HepG2 (cell line): ENCODE results near the gene SNPH. TPM values are rescaled to one million over a fixed set of nuclear protein-coding genes. Genes with fewer than 3 reads are reported as not detected.

Source experiments
- ATAC-seq: fragments of 200-7000 bp; cut with Tn5 transposase; 3 replicates; pipeline ENCODE4 v1.9.1; 2020; ENCODE audit warnings: mild to moderate bottlenecking, moderate library complexity
- BruUV-seq: library from RNA; stranded (reverse); fragments of 400-500 nt; replicated peaks from 2 replicates; lab custom pipeline; 2021; lab: Mats Ljungman, UMichigan
- CTCF ChIA-PET: fragments of 300-600 bp; formaldehyde crosslinking; extraction: SDS; loops from one replicate; lab custom pipeline; 2021; ENCODE audit warnings: low total read pairs, inconsistent platforms, low intra/inter-chr PET ratio; lab: Yijun Ruan, JAX
- POLR2A ChIA-PET: fragments of 350-600 bp; sonication (Branson Sonifier 250); formaldehyde crosslinking; loops from one replicate; lab custom pipeline; 2020; ENCODE audit warnings: antibody characterized with exemption, inconsistent platforms; lab: Yijun Ruan, JAX
- DNase-seq: peaks from one replicate; pipeline ENCODE4 v3.0.0-alpha.2; 2015; ENCODE audit warnings: low spot score
- FAIRE-seq: peaks from 3 replicates; lab custom pipeline; 2011; peaks lifted over from hg19 to GRCh38; lab: Jason Lieb, UNC
- H2AFZ ChIP-seq: one replicate; pipeline ENCODE4 v1.6.1; 2011; ENCODE audit warnings: low read length, inconsistent platforms
- H3K27ac ChIP-seq: fragments of 300-600 bp; 3 replicates; pipeline ENCODE4 v1.8.0; 2011; ENCODE audit warnings: mixed run types, mild to moderate bottlenecking, mixed read lengths, low read length, inconsistent platforms; ENCODE audit not compliant: insufficient read depth; ENCODE audit errors: extremely low read length
- H3K27me3 ChIP-seq, 2 experiments: fragments of 200-600 bp in 1 of 2; 2 replicates in 1 of 2; 3 replicates in 1 of 2; pipeline versions ENCODE4 v1.6.0 to v1.8.0; 2011; ENCODE audit warnings: low read length in 2 of 2, mild to moderate bottlenecking in 2 of 2, moderate library complexity in 2 of 2, inconsistent platforms in 1 of 2; ENCODE audit not compliant: insufficient read depth in 2 of 2, control insufficient read depth in 1 of 2
- H3K36me3 ChIP-seq, 2 experiments: fragments of 200-600 bp in 1 of 2; replicated peaks in 1 of 2; 2 replicates in 1 of 2; 3 replicates in 1 of 2; pipeline versions ENCODE4 v1.5.1 to v1.8.0; 2011; ENCODE audit warnings: low read length in 2 of 2, inconsistent platforms in 1 of 2; ENCODE audit not compliant: insufficient read depth in 2 of 2, control insufficient read depth in 1 of 2
- H3K4me1 ChIP-seq: 2 replicates; pipeline ENCODE4 v1.5.1; 2012; ENCODE audit warnings: low read length, inconsistent platforms; ENCODE audit not compliant: insufficient read depth
- H3K4me2 ChIP-seq: 2 replicates; pipeline ENCODE4 v1.6.0; 2011; ENCODE audit warnings: low read depth, low read length, inconsistent platforms
- H3K4me3 ChIP-seq, 3 experiments: fragments of 200-600 bp in 1 of 3; sonication (generic), shearing (Covaris generic) in 1 of 3; replicated peaks in 1 of 3; 2 replicates each; pipeline ENCODE4 v1.5.1; 2011 to 2016; ENCODE audit warnings: low read length in 3 of 3, inconsistent platforms in 2 of 3, low read depth in 2 of 3, mild to moderate bottlenecking in 2 of 3, control low read depth in 1 of 3, mixed read lengths in 1 of 3; ENCODE audit not compliant: insufficient read depth in 1 of 3
- H3K79me2 ChIP-seq: one replicate; pipeline ENCODE4 v1.6.1; 2011; ENCODE audit warnings: low read length, inconsistent platforms; ENCODE audit not compliant: insufficient read depth
- H3K9ac ChIP-seq: 2 replicates; pipeline ENCODE4 v1.6.0; 2011; ENCODE audit warnings: mild to moderate bottlenecking, low read depth, low read length, inconsistent platforms; ENCODE audit not compliant: insufficient read depth
- H3K9me3 ChIP-seq: 2 replicates; pipeline ENCODE4 v1.5.1; 2012; ENCODE audit warnings: mild to moderate bottlenecking, low read length
- H4K20me1 ChIP-seq: 2 replicates; pipeline ENCODE4 v1.6.0; 2011; ENCODE audit warnings: inconsistent platforms, mild to moderate bottlenecking, low read length, moderate library complexity; ENCODE audit not compliant: insufficient read depth
- CBX1 ChIP-seq: IDR thresholded peaks from one replicate; pipeline ENCODE4 v1.6.1; 2016; ENCODE audit warnings: antibody characterized with exemption, low read depth
- FOXO1 ChIP-seq: sonication (generic); formaldehyde crosslinking; IDR thresholded peaks from 2 replicates; pipeline ENCODE4 v1.4.0; 2020; ENCODE audit warnings: missing genetic modification reagents
- GTF3A ChIP-seq: sonication (generic); formaldehyde crosslinking; conservative IDR thresholded peaks from 2 replicates; pipeline ENCODE4 v1.4.0; 2020; ENCODE audit warnings: mild to moderate bottlenecking, missing genetic modification reagents
- HNRNPLL ChIP-seq: fragments of 200-400 bp; formaldehyde crosslinking; IDR thresholded peaks from 2 replicates; pipeline ENCODE4 v1.6.1; 2017; ENCODE audit warnings: mild to moderate bottlenecking, low read depth, low read length; ENCODE audit not compliant: poor library complexity, severe bottlenecking
- ISX ChIP-seq: sonication (generic); formaldehyde crosslinking; conservative IDR thresholded peaks from 2 replicates; pipeline ENCODE4 v1.5.0; 2020; ENCODE audit warnings: missing genetic modification reagents
- KDM3A ChIP-seq: IDR thresholded peaks from 2 replicates; pipeline ENCODE4 v1.6.1; 2018; ENCODE audit warnings: low read depth, missing compliant biosample characterization
- RAD21 ChIP-seq: fragments of 450-650 bp; formaldehyde crosslinking; IDR thresholded peaks from 2 replicates; pipeline ENCODE4 v1.5.0; 2020; ENCODE audit warnings: mild to moderate bottlenecking
- ZNF616 ChIP-seq: sonication (generic); formaldehyde crosslinking; IDR thresholded peaks from 2 replicates; pipeline ENCODE4 v1.5.0; 2020; ENCODE audit warnings: low read depth, mild to moderate bottlenecking, missing genetic modification reagents
- WGBS: methylation state at CpG from one replicate; pipeline ENCODE4 v1.1.6; 2017; ENCODE audit warnings: low lambda C conversion rate; 5-methylcytosine and 5-hydroxymethylcytosine counted together
- in situ Hi-C: cut with HindIII; loops from 2 replicates; pipeline ENCODE4 v1.10.0; 2017; ENCODE audit warnings: low pct_unique_long_range_greater_than_20kb; ENCODE audit not compliant: extremely low pct_ligation_motif_present
- intact Hi-C: fragments of 100-400 bp; cut with micrococcal nuclease; formaldehyde crosslinking; loops from one replicate; pipeline ENCODE4 v1.10.0; 2022; ENCODE audit not compliant: unreplicated experiment
- polyA plus RNA-seq, 8 experiments: library from polyadenylated mRNA; depleted of rRNA in 3 of 8; stranded (reverse) in 7 of 8; unstranded in 1 of 8; fragments of >200 nt; fragmentation: Illumina TruSeq in 4 of 8; extraction: Trizol in 4 of 8; gene quantifications; 2 replicates each; pipeline versions ENCODE4 v1.2.1 to v1.2.3, GENCODE V29; 2011 to 2016; ENCODE audit warnings: low read depth in 4 of 8, missing spikeins in 1 of 8, mixed read lengths in 1 of 8; ENCODE audit not compliant: insufficient read depth in 1 of 8
- total RNA-seq, 5 experiments: library from RNA; depleted of rRNA; stranded (reverse); fragments of >200 nt; fragmentation: Illumina TruSeq; extraction: Trizol; gene quantifications; 2 replicates each; pipeline ENCODE4 v1.2.3, GENCODE V29; 2016; ENCODE audit warnings: low read depth in 1 of 5
- TF ChIP-seq, protein P1 (sequence below): sonication (generic); formaldehyde crosslinking; IDR thresholded peaks from one replicate; pipeline ENCODE4 v1.5.1; 2020; ENCODE audit warnings: mild to moderate bottlenecking, missing genetic modification reagents; ENCODE audit errors: not compliant biosample characterization
- TF ChIP-seq, protein P2 (sequence below), 2 experiments: sonication (generic) in 1 of 2; formaldehyde crosslinking in 1 of 2; IDR thresholded peaks; 2 replicates each; pipeline versions ENCODE4 v1.5.1 to v1.6.1; 2011 to 2020; ENCODE audit warnings: borderline replicate concordance in 1 of 2, low read depth in 1 of 2, low read length in 1 of 2, mild to moderate bottlenecking in 1 of 2, missing genetic modification reagents in 1 of 2, moderate library complexity in 1 of 2
- TF ChIP-seq, protein P3 (sequence below): sonication (generic); formaldehyde crosslinking; IDR thresholded peaks from 2 replicates; pipeline ENCODE4 v1.4.0; 2020; ENCODE audit warnings: mild to moderate bottlenecking, missing genetic modification reagents, borderline replicate concordance

SNPH gene
- total and polyA plus RNA-seq, 2 of the 13 experiments (the other 11 are each of a cell fraction or from before 2014, with no cell fraction given) = 0.09 TPM; not detected in 1

DNA sequence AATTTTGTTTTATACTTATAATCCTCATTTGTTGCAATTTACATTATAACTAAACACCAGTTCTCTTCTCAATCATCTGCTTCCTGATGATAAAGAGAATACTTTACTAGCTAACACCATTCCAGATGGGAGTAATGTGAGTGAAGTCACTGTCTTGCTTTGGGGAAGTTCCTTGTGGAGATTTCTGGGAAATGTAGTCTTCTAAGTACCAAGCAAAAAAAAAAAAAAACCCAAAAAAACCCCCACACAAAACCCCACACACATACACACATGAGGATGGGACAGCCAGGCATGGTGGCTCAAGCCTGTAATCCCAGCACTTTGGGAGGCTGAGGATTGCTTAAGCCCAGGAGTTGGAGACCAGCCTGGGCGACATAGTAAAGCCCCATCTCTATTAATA is 2.2 kb upstream of the SNPH start (continued):
- TF ChIP-seq, protein P1, sequence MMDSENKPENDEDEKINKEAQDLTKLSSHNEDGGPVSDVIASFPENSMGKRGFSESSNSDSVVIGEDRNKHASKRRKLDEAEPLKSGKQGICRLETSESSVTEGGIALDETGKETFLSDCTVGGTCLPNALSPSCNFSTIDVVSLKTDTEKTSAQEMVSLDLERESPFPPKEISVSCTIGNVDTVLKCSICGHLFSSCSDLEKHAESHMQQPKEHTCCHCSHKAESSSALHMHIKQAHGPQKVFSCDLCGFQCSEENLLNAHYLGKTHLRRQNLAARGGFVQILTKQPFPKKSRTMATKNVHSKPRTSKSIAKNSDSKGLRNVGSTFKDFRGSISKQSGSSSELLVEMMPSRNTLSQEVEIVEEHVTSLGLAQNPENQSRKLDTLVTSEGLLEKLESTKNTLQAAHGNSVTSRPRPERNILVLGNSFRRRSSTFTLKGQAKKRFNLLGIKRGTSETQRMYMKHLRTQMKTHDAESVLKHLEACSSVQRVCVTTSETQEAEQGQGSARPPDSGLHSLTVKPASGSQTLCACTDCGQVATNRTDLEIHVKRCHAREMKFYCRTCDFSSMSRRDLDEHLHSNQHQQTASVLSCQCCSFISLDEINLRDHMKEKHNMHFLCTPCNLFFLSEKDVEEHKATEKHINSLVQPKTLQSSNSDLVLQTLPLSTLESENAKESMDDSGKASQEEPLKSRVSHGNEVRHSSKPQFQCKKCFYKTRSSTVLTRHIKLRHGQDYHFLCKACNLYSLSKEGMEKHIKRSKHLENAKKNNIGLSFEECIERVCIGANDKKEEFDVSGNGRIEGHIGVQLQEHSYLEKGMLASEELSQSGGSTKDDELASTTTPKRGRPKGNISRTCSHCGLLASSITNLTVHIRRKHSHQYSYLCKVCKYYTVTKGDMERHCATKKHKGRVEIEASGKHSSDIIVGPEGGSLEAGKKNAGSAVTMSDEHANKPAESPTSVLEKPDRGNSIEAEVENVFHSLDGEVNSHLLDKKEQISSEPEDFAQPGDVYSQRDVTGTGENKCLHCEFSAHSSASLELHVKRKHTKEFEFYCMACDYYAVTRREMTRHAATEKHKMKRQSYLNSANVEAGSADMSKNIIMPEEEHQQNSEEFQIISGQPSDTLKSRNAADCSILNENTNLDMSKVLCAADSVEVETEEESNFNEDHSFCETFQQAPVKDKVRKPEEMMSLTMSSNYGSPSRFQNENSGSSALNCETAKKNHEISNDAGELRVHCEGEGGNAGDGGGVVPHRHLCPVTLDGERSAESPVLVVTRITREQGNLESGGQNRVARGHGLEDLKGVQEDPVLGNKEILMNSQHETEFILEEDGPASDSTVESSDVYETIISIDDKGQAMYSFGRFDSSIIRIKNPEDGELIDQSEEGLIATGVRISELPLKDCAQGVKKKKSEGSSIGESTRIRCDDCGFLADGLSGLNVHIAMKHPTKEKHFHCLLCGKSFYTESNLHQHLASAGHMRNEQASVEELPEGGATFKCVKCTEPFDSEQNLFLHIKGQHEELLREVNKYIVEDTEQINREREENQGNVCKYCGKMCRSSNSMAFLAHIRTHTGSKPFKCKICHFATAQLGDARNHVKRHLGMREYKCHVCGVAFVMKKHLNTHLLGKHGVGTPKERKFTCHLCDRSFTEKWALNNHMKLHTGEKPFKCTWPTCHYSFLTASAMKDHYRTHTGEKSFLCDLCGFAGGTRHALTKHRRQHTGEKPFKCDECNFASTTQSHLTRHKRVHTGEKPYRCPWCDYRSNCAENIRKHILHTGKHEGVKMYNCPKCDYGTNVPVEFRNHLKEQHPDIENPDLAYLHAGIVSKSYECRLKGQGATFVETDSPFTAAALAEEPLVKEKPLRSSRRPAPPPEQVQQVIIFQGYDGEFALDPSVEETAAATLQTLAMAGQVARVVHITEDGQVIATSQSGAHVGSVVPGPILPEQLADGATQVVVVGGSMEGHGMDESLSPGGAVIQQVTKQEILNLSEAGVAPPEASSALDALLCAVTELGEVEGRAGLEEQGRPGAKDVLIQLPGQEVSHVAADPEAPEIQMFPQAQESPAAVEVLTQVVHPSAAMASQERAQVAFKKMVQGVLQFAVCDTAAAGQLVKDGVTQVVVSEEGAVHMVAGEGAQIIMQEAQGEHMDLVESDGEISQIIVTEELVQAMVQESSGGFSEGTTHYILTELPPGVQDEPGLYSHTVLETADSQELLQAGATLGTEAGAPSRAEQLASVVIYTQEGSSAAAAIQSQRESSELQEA (CRISPR knock-in tag) = no peak
- TF ChIP-seq CBX1 = no peak
- TF ChIP-seq FOXO1 = no peak
- TF ChIP-seq RAD21 (CRISPR knock-in tag) = no peak
- TF ChIP-seq KDM3A (CRISPR knock-in tag) = no peak

DNA sequence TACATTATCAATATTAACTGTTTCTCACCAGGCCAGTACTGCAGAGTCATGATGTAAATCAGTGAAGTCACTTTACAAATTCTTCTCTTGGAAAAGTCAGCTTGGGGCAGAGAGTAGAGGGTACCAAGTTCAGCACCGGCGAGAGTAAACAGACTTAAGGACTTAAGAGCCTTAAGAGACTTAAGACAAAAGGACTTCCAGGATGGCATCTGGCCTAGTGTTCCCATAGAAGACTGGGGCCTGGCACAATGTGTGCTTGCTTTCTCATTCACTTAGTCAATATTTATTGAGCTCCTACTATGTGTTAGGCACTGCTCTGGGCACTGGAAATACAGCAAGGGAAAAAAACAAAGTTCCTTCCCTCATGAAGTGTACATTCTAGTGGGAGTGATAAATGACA is 1.4 kb upstream of the SNPH start:
- Histone ChIP-seq H3K9ac (no peak overlapping the region), H3K27me3 (peaks cover 16 to 48% of the 10 kb centered on the region in 2 experiments), H3K4me3 (no peak overlapping the region), H3K9me3 (no peaks in the 10 kb centered on the region), H4K20me1 (no peaks in the 10 kb centered on the region), H3K27ac (no peak overlapping the region), H3K4me1 (no peaks in the 10 kb centered on the region; the same call in 1 of the 2 replicates), H3K79me2 (no peaks in the 10 kb centered on the region), H2AFZ (no peak overlapping the region), H3K4me2 (no peak overlapping the region), H3K36me3 (no peaks in the 10 kb centered on the region)
- WGBS = 64% methylated on average over 2 of the region's 2 CpGs
- intact Hi-C loops = no loop called here
- in situ Hi-C loops = no loop called here
- ChIA-PET CTCF (no interaction called here), POLR2A (no interaction called here)
- ATAC-seq (no peak), DNase-seq (no peak), FAIRE-seq (no peak)
- no TSS peak for BruUV-seq
- TF ChIP-seq GTF3A = no peak
- TF ChIP-seq HNRNPLL = no peak
- TF ChIP-seq, protein P2, sequence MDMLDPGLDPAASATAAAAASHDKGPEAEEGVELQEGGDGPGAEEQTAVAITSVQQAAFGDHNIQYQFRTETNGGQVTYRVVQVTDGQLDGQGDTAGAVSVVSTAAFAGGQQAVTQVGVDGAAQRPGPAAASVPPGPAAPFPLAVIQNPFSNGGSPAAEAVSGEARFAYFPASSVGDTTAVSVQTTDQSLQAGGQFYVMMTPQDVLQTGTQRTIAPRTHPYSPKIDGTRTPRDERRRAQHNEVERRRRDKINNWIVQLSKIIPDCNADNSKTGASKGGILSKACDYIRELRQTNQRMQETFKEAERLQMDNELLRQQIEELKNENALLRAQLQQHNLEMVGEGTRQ (IDR thresholded peaks at IDR 0.05; ENCODE audit: low read depth, low read length) = no peak
- TF ChIP-seq, protein P2 (CRISPR knock-in tag; IDR thresholded peaks at IDR 0.05; ENCODE audit: borderline replicate concordance) = no peak
- TF ChIP-seq ZNF616 = no peak
- no peak for TF ChIP-seq ISX
- TF ChIP-seq, protein P3, sequence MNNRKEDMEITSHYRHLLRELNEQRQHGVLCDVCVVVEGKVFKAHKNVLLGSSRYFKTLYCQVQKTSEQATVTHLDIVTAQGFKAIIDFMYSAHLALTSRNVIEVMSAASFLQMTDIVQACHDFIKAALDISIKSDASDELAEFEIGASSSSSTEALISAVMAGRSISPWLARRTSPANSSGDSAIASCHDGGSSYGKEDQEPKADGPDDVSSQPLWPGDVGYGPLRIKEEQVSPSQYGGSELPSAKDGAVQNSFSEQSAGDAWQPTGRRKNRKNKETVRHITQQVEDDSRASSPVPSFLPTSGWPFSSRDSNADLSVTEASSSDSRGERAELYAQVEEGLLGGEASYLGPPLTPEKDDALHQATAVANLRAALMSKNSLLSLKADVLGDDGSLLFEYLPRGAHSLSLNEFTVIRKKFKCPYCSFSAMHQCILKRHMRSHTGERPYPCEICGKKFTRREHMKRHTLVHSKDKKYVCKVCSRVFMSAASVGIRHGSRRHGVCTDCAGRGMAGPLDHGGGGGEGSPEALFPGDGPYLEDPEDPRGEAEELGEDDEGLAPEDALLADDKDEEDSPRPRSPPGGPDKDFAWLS (CRISPR knock-in tag) = no peak
